Colon (tissue), 2 donors: Measurements from ENCODE around the gene RNF144B.

Experiments used
- FAIRE-seq: peaks from 2 replicates; lab custom pipeline; 2012; peaks lifted over from hg19 to GRCh38; lab: Jason Lieb, UNC
- donor health status: control.
- donor health status: control.

Gene RNF144B

DNA sequence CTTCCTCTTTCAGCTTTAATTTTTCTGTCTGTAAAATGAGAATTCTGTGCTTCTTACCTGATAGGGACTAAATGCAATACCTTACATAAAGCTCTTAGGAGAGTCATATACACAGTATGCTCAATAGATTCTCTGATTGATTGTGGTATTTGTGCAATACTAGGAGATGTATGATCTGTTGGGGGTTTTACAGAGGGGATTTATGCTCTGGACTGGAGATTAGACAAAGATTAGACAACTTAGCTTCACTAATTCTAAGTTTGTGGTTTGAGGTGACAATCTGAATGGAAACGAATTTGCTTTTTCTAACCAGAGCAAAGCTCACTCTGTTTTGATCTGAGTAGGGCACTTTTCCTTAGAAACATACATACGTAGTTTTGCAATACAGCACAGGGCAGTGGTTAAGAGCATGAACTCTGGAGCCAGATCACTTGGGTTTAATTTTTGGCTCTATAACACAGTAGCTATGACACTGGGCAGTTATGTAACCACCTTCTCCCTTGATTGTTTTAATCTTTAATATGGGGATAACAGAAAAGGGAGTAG is 126.2 kb downstream of the RNF144B start:
- FAIRE-seq, result no peak

GRCh38 chr6:18514180-18514579 is 127.0 kb downstream of the RNF144B start:
- no peak for FAIRE-seq

DNA sequence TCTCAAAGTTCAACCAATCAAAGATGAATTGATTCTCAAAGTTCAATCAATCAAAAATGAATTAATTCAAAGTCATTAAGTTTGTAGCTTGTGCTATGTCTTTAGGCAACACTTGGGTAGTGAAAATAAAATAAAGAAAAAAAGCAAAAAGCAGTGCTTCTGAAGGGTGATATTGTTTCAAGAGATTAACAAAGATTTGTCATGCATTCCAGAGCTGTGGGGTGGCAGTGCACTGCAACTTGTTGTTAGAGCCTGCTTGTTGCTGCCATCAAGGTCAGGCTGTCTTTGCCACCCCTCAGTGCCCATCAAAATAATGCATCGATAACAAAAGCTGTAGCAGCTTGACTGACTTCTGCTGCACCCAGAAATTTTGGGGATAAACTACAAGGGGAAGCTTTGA is 128.6 kb downstream of the RNF144B start:
- no peak for FAIRE-seq
